NCI-H526 treated with DMSO at 0.1 percent for 48 hours (cell line): Measurements from ENCODE around the gene DHX58.

Experiments
- DNase-seq: peaks from one replicate; lab custom pipeline; 2025; lab: John Stamatoyannopoulos, UW

The DHX58 gene

GRCh38 chr17:42087042-42087701 is 25.3 kb downstream of the DHX58 start:
- no peak for DNase-seq

- no peak for DNase-seq
These were observed 30.9 kb downstream of the DHX58 start for GRCh38 chr17:42081516-42082129.

GRCh38 chr17:42079541-42079940 is 33.0 kb downstream of the DHX58 start:
- DNase-seq = no peak

GRCh38 chr17:42078396-42079043 is 34.0 kb downstream of the DHX58 start:
- DNase-seq = no peak

GRCh38 chr17:42077755-42078154 is 34.8 kb downstream of the DHX58 start:
- no peak for DNase-seq

- no peak for DNase-seq
These were observed 35.5 kb downstream of the DHX58 start for GRCh38 chr17:42076797-42077559.

- no peak for DNase-seq
These were observed 36.7 kb downstream of the DHX58 start for GRCh38 chr17:42075789-42076188.

- DNase-seq = no peak
These were observed 40.0 kb downstream of the DHX58 start for GRCh38 chr17:42072323-42073187.

- no peak for DNase-seq
These were observed 40.7 kb downstream of the DHX58 start for GRCh38 chr17:42071810-42072209.

- DNase-seq = no peak
These were observed 43.5 kb downstream of the DHX58 start for GRCh38 chr17:42068979-42069378.

GRCh38 chr17:42067371-42068091 is 45.0 kb downstream of the DHX58 start:
- DNase-seq = no peak

GRCh38 chr17:42065201-42065600 is 47.3 kb downstream of the DHX58 start:
- no peak for DNase-seq

- DNase-seq = no peak
These were observed 49.8 kb downstream of the DHX58 start for GRCh38 chr17:42062681-42063080.

- no peak for DNase-seq
These were observed 50.6 kb downstream of the DHX58 start for GRCh38 chr17:42061646-42062487.

GRCh38 chr17:42060231-42060630 is 52.3 kb downstream of the DHX58 start:
- no peak for DNase-seq

GRCh38 chr17:42059815-42060214 is 52.7 kb downstream of the DHX58 start:
- DNase-seq = no peak

- DNase-seq = no peak
These were observed 54.5 kb downstream of the DHX58 start for GRCh38 chr17:42058063-42058462.

- DNase-seq = no peak
These were observed 55.9 kb downstream of the DHX58 start for GRCh38 chr17:42056635-42057034.

GRCh38 chr17:42055496-42055895 is 57.0 kb downstream of the DHX58 start:
- no peak for DNase-seq

- no peak for DNase-seq
These were observed 57.5 kb downstream of the DHX58 start for GRCh38 chr17:42055027-42055426.
